DMS 273 treated with DMSO at 0.1 percent for 48 hours (cell line): ENCODE data around the gene SORL1-AS1.
A peak's percentile ranks its signal among the peaks of the same experiment; 100 is the strongest.

Experiments used
- DNase-seq: peaks from one replicate; lab custom pipeline; 2025; lab: John Stamatoyannopoulos, UW

The SORL1-AS1 gene

DNA sequence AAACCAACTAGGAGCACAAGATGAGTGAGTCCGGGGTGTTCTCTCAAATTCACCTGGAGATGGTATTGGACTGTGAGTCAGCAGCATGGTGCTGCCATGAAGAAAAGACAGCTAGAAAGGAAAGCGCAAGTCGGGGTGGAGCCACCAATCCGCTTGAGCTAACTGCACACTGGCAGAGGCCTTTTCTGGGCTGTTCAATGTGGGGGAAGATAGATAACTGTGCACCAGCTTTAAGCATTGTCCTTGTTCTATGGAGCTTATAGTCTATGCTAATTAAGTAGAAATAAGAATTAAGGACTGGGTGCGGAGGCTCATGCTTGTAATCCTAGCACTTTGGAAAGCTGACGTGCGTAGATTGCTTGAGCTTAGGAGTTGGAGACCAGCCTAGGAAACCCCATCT, 21.9 kb upstream of the SORL1-AS1 start:
- DNase-seq: no peak

DNA sequence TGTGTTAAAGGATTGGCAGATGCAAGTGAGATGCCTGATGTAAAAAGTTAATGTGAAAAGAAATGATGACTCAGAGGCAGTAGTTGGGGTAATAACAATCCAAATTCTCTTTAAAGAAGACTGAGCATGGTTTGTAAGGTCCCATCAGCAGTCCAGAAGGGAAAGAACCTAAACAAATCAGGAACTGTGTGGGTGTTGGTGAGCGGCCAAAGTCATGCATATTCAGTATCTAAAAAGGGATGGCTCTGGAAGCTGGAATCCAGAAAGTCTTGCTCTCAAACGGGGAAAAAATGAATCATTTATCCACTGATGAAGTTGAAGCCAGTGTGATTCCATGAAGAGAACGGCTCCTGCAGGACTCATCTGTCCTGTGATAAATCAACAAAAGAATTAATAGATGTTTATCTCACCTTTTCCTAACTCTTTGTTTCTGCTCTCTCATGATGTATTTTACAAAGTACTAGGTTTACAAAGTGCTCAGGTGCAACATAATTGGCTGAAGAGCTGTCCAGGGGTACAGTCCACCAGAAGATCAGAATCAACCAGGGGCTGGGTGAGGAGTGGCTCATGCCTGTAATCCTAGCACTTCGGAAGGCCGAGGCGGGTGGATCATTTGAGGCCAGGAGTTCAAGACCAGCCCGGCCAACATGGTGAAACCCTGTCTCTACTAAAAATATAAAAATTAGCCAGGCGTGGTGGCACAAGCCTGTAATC, 20.5 kb upstream of the SORL1-AS1 start:
- DNase-seq: no peak

DNA sequence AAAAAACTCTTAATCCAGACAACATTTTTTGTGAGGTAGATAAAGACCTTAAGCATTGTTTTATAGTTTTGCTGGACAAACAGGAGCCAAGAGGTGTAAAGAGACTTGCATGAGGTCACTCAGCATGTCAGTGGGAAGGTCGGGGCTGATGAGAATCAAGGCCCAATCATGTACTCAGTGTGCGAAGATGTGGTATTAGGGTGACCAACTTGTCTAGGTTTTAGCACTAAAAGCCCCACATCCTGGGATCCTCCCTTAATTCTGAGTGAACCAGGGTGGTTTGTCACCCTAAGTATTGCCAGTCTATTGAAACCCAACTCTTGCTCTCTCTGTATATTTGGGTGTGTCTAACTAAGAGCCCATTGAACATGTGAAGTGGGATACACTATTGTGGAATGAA, 19.5 kb upstream of the SORL1-AS1 start:
- DNase-seq: no peak

DNA sequence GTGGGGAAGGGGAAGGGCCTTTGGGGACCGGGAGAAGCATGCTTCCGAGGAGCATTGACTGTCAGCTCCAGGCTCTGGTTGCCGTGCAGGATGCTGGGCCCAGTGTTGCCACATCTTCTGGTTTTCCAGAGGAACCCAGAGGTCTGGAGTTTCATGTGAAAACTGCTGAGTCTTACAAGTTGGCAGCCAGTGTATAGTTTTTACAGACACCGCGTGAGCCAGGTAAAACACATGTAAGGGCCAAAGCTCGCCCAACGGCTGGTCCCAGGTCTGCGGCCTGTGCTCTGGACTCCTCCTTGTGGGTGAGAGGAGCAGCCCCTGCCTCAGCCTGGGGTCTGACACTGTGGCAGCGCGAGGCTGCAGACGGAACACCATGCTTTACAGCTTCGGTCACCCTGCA, 18.4 kb upstream of the SORL1-AS1 start:
- no peak for DNase-seq

DNA sequence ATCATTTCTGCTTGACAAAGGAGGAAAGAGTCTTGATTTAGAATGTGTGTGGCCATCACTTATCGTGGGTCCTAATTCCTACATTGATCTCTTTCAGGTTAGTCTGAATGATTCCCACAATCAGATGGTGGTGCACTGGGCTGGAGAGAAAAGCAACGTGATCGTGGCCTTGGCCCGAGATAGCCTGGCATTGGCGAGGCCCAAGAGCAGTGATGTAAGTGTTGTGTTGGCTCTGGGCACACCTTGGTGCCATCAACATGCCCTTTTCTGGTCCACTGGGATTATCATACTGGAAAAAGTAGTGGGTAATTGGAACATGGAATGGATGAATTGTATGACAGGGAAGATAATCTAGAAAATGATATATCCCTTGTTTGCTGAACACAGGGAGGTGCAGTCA, 17.1 kb upstream of the SORL1-AS1 start:
- DNase-seq: no peak

DNA sequence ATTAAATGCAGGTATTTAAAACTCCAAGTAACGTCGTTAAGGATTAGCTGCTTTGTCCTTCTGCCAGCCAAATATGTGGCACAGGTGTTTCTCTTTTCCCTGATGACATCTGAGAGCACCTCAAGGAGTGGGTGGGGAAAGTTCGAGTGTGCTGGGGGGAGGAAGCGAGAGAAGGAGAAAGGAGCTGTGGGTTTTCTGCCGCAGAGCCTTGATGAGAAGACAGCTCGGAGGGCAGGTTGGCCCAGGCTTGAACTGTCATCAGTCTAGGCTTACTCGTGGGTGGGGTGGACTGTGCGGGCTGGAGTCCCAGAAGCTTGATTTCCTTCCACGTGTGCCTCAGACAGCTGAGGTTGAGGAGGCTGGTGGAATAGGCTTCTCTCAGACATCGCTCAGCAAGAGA, 15.2 kb upstream of the SORL1-AS1 start:
- DNase-seq: no peak

DNA sequence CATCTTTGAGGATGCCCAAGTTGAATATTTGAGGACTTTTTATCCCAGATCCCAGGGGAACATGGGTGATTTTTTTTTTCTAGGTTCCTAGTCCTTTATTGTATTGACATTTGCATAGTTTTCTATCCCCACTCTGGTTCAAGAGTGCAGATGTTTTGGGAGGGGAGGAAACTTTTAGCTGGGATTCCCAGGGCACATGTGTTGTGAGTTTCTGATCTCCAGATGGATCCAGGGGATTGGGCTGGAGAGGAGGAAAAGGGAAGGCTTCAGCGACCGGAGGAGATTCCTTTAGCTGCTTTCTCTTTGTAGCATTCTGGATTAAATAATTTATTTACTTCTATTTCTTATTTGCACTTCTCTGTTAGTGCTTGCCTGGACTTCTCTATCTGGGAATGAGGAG, 14.7 kb upstream of the SORL1-AS1 start:
- DNase-seq: no peak

DNA sequence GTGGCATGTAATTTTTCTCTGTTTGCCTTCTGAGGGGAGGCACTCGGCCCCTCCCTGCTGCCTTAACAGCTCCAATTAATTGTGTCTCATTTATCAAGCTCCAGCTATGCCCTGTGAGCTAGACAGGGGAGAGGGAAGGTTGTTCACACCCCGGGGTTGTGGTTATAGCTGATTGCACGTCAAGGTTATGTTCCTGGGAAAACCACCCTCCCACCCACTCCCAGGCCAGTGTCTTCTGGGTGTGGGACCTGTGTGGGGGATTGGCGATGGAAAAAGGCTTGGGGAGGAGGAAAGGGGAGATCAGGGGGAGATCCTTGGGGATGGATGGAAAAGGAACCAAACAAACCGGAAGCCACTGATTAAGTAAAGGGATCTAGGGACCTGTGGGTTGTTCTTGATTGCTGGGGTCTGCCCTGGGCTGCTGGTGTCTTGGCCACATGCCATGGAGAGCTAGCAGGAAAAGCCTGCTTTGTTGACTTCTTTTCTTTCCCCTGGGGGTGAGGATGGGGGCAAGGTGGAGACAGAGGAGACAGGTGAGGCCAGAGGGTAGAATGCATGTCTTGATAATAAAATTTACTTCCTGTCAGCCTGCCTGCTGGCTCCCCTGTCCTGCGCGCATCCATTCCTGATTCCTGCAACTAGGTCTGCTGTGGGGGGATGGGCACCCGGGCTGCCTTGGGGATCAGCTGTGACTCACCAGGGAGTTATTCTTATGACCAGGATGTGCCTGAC, 13.5 kb upstream of the SORL1-AS1 start:
- DNase-seq: peak; percentile 61

DNA sequence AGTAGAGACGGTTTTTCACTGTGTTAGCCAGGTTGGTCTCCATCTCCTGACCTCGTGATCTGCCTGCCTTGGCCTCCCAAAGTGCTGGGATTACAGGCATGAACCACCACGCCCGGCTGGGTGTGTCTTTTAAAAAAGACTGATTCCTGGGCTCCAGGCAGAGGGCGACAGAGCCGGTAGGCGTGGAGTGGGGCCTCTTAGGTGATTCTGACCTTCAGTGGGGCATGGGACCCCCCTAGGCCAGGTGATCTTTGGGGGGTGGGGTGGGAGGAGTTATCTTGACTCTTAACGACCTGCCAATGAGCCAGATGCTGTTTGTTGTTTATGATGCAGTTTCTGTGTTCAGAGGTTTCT, 12.9 kb upstream of the SORL1-AS1 start:
- DNase-seq: no peak

DNA sequence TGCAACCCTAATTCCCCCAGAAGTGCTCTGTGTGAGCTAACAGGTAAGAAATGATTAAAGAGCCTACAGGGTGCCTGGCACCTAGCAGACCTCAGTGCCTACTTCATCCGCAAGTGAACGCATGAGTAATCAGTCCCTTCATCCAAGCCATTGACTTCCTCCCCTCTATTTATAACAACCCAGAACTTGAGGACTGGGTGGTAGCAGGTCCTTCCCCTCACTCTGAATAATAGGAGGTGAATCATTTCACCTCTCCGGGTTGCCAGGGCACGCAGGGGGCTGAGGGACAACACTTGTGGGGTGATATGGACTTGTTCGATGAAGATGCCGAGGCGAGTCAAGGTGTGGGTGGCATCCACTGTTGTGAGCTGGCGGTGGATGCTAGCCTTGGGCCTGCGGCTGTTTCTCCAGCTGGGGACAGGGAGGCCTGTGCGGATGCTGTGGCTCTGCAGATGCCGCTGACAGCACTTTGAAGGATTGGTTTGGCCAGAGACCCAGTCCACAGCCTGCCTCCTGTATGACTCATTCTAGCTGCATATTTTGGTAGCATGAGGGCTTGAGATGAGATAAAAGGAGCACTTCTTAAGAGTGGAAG, 11.7 kb upstream of the SORL1-AS1 start:
- DNase-seq: peak; percentile 36

DNA sequence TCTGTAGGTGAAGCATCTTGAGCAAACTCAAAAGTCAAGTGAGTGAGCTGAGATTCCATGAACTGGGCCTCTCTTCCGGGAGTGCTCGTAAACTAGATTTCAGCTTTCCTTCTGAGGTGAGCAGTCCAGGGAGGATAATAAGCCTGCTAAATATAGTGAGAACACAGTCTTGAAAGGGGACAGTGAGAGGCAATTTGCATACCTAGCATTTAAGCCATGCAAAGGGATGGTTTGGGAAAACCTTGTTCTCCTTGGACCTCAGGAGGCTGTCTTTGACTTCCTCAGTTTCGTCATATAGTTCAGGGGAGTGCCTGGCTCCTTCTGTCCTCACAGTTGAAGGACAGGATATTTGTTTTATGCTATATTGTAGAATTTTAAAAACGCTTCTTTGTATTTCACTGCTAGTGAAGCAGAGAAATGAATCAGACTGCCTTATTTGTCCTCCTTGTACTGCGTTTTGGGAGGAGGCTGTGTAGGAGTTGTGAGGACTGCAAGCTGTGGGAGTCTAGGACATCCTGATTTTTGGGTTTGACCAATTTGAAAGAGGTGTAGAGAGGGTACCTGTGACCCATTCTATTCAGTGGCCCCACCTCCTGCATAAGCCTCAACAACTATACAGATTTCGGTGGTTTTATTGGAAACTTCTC, 11.0 kb upstream of the SORL1-AS1 start:
- DNase-seq: no peak

DNA sequence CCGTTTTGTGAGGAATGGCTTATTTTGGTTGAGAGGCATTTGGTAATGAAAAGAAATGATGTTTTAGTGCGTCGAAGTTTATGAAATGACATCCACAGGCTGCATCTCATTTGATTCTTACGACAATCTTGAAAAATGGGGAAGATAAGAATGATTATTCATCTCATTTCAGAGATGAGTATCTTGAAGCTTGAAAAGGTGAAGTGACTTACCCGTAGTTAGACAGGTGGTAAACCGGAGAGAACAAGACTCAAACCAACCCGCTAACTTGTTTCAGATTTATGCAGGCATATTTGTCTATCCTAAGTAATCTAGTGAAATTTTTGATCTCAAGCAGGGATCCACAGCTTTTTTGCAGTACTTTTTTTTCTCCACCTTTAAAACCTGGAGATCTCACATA, 9.1 kb upstream of the SORL1-AS1 start:
- no peak for DNase-seq

DNA sequence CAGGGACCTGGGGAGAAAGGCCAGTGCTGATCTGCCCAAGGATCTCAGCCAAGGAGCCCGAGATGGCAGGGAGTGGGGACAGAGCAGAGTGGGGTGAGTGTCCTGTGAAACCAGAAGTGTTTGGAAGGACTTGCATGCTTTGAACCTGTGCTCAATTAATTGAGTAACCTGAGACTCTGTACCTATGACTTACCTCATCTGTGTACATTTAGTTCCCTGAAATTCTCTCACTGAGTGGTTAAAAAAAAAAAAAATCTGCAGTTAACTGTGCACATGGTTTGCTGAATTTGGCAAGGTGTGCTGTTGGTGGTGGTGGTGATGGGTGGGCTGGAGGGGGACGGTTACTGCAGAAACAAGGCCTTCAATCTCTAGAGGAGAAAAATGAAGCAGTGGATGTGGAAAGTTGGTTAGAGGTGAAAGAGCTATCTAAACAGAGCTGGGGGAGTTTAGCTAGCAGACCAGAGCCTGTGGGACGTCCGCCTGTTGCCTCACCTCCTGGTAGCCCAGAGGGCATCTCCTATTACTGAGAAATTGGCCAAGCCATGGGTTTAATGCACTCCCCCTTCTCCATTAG, 8.3 kb upstream of the SORL1-AS1 start:
- DNase-seq: no peak

DNA sequence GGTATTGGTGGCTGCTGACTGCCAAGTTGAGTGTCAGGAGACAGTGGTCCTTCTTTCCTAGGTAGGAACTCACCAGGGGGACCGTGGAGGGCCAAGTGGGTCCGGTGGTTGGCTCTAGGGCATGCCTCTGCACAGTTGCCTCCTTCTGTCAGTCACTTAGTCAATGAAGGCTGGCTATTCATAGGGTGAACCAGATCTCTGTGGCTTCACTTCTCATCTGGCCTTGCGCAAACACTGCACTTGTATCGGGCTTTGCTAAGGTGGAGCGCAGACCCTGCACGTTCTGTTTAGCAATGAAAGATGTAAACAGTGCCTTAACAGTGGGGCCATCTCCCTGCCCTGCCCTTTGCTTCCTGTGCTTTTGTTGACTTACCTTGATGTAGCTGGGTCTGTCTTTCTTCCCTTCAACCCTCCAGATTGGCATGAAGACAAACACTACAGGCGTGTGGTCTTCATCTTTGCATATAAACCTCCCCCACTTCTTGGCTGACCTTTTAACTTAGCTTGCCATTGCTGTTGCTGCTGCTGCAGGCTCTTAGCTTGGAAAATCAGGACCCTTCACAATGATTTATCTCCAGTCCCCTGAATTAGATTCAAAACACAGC, 6.7 kb upstream of the SORL1-AS1 start:
- DNase-seq: no peak

DNA sequence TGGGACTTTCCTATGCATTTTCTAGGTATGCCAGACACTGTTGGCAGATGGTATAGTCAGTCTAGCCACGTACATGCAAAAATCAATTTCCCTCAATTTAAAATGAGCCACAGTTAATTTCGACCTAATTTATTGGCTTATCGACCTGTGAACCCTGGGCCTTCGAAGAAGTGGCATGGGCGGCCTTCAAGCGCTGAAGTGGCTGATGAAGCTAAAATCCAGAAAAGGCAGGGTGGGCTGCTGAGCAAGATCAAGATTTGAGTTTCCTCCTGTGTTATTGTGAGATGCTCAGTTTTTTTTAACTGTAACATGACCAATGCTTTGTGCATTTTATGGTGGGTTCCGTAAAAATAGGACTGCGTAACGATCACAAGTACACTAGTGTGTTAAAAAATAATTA, 5.8 kb upstream of the SORL1-AS1 start:
- no peak for DNase-seq

DNA sequence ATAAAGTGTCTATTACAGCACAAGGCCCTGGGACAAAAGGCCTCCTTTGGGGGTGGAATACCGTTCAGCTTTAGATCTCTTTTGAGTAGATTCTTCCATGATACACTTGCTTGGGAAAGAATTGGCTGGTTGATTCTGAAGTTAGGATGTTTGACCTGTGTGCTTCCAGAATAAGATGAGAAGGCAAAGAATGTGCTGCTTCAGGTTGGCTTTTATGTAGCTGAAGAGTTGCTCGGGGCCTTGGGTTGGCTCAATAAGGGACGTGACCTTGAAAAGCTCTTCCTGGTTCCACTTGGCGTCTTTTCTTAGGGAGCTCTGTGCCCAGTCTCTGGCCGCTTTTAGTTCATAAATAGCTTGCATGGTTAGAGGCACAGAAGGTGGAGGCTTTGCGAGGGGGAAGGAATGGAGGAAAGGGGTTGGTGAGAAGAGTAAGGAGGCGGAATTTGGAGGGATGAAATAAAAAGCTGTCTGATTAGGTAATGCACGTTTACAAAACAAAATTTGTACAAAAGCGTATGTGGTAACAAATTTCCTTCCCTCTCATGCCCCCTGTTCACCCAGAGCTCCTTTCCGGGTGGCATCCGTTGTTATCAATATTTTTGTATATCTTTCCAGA, 4.2 kb upstream of the SORL1-AS1 start:
- DNase-seq: no peak

DNA sequence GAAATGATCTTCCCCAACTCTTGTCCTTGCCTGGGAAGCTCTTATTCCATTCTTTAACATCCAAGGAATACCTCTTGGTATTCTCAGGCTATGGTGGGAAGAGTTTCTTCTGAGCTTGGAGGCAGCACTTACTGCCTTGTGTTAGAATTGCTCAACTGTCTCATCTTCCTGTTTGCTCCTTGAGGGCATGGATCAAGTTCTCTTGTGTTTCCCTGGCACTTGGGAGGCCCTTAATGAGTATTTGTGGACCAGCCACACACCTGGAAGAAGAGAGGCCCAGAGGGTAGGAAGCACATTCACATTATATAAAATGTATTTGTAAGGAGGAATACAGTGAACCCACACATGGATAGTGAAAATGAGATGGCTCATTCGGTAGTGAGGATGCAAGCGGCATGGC, 3.4 kb upstream of the SORL1-AS1 start:
- DNase-seq: no peak

DNA sequence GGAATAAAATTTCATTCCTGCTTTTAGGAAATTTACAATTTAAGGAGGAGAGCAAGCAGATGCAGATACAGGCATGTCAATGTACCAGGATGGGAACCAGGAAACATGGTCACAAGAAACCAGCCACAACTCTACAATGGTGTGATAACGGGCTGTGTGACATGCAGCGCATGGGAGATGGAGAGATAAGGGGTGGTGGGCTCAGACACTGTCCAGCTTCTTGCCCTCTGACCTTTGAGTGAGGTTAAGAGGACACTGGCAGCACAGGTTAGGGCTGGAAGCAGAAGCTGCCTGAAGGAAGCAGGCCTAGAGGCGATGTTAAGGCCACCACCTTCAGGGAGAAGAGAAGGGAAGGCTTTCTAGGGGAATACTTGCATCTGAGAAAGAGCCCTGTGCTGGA, 2.3 kb upstream of the SORL1-AS1 start:
- DNase-seq: no peak

DNA sequence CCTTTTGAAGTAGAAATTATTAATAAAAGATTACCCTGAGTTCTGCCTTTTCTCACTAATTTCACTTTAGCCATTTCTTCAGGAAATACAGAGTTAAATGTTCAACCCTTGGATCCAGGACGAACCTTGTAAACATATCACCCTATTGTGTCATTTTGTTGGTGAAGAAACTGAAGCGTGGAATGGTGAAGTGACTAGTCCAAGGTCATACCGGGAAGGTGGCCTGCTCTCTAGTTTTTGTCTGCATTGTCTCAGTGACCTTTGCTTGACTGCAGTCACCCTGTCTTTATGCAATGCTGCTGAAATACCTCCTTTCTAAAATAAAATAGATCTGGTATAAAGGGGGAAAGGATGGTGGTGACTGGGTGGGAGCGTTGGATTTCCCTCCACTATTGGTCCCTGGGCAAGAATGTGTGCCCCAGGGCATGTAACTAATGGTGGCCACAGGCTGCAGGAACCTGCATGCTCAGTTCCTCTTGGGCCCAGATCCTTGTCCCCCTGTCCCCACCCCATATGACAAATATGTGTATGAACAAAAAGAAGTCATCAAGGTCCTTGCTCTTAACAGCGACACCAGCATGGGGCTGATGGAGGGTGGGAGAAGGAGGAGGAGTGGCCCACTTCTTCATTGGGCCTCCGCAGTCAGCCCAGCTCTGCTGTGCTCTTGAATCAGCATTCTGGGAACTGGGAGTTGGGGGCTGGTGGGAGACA, 977 bp upstream of the SORL1-AS1 start:
- no peak for DNase-seq

DNA sequence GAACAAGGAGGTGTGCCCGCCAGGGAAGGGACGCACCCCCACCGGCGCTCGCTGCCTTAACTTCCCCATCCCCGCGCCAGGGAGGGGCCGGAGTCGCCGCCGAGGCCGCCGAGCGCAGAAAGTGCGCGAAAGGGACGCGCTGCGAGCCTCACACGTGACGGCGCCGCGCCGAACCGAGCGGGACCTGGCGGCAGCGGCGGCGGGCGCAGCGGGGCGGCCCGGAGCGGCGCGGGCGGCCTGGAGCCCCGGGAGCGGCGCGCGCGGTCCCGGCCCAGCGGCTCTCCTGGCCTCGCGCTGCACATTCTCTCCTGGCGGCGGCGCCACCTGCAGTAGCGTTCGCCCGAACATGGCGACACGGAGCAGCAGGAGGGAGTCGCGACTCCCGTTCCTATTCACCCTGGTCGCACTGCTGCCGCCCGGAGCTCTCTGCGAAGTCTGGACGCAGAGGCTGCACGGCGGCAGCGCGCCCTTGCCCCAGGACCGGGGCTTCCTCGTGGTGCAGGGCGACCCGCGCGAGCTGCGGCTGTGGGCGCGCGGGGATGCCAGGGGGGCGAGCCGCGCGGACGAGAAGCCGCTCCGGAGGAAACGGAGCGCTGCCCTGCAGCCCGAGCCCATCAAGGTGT, 670 bp downstream of the SORL1-AS1 start, which contains the start of gene SORL1:
TSS of gene SORL1 (plus strand) at position 329 of the 623 bp plus-strand sequence. CDS start at position 347, 18 bp downstream.
- peak; percentile 9 for DNase-seq
